Stimulated activated CD8-positive, alpha-beta memory T cell treated with anti-CD3 and anti-CD28 coated beads, Interleukin-2, amount 100 ng/mL, for 48 hours (primary cell): ENCODE results near the gene FAM120B.
A peak's percentile ranks its signal among the peaks of the same experiment; 100 is the strongest.
"Not testable (repeated sequence)": the region's sequence is repeated elsewhere in the genome, so short reads cannot be mapped to it uniquely, and the experiment has no call there.

Experiments used
- DNase-seq, 2 donors: peaks; one replicate each; pipeline ENCODE4 v3.0.0-alpha.2; 2020; ENCODE audit warnings: low read depth in 2 of 2

The FAM120B gene

DNA sequence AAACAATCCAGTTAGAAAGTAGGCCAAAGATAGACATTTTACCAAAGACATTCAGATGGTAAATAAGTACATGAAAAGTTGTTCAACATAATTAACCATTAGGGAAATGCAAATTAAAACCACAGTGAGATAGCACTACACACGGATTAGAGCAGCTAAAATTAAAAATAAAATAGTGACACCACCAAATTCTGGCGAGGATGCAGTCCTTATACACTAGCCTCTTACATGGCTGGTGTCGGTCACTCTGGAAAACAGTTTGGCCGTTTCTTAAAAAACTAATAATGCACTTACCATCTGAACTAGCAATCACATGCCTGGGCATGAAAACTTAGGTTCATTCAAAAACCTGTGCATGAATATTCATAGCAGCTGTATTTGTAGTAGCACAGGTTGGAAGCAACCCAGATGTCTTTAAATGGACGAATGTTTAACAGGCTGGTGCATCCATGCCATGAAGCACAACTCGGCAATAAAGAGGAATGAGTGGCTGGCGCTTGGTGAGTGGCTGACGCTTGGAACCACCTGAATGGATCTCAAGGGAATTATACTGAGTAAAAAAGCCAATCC lies 77.0 kb downstream of the FAM120B start:
- DNase-seq = no peak

DNA sequence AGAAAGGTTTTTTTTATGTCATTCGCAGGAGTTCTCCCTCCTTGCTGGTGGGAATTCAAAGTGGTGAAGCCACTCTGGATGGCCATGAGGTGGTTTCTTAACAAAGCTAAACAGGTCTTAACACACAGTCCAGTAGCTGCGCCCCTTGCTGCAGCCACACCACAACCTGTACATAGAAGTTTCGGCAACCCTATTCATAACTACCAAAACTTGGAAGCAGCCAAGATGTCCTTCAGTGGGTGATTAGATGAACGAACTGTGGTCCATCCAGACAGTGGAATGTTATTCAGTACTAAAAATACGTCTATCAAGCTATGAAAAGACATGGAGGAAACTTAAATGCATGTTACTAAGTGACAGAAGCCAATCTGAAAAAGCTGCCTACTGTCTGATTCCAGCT lies 78.9 kb downstream of the FAM120B start:
- DNase-seq = no peak

DNA sequence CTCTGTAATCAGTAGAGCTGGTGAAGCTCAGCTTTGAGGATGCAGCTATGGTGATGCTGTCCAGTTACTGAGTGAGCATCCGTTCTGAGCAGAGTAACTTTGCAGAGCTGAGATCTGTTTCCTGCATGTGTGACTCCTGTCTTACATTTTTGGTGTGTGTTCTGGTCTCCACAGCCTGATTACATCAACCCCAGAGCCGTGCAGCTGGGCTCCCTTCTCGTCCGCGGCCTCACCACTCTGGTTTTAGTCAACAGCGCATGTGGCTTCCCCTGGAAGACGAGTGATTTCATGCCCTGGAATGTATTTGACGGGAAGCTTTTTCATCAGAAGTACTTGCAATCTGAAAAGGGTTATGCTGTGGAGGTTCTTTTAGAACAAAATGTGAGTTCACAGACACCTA lies 81.6 kb downstream of the FAM120B start:
- no peak for DNase-seq

DNA sequence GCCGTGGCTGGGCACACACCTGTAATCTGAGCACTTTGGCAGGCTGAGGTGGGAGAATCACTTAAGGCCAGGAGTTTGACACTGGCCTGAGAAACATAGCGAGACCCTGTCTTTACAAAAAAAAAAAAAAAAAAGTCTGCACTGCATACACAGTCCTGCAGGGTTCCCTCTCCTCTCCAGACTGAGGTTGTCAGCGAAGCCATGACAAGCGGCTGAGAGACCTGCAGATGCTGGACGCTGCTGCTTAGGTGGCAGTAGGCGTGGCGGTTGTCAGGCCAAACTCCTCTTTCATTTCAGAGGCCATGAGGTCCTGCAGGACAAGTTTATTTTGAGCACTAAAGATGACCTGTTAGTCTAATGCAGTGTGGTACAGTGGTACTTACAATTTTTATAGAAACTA lies 86.5 kb downstream of the FAM120B start:
- no peak for DNase-seq

DNA sequence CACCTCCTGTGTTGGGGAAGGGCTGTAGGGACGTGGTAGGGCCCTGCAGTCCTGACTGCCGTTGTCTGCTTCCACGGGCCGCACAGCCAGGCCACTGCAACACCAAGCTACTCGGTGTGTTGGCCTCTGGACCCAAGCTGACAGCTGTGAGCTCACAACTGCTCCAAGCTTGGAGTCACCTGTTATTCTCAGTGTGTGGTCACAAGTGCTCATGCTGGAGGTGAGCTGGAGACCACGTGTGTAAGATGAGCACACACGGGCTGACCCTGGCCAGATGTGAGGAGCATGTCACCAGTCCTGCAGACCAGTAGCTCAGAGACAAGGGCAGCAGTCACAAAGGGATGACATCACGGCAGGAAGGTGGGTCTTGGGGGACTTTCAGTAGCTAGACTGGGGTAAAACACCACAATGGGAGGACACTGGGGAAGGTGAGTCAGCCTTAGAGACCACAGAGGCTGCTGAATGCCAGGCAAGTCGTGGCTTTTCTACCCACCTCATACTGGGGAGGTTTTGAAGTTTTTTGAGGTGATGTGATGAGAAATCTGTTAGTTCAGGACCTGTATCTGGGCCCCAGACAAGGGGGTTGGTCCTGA lies 87.3 kb downstream of the FAM120B start:
- peak in 1 of 2 donors; percentile 48 for DNase-seq

DNA sequence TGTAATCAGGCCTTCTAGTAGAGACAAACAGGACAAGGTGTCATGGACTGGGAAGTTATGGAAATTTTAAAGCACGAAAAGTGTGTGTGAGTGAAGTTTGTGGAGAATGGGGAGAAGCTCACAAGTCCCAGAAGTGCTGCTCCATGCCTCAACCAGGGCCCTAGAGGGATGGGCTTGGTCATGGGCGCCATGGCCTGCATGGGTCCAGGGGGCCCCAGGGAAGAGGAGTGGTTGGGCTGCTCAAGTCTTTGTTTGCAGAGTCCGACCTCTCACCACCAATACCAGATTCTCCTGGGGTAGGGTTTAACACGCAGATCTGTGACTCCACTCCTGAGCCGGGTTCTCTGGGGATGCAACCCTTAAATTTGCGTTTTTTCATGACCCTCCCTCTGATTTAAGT lies 88.4 kb downstream of the FAM120B start:
- no peak for DNase-seq

DNA sequence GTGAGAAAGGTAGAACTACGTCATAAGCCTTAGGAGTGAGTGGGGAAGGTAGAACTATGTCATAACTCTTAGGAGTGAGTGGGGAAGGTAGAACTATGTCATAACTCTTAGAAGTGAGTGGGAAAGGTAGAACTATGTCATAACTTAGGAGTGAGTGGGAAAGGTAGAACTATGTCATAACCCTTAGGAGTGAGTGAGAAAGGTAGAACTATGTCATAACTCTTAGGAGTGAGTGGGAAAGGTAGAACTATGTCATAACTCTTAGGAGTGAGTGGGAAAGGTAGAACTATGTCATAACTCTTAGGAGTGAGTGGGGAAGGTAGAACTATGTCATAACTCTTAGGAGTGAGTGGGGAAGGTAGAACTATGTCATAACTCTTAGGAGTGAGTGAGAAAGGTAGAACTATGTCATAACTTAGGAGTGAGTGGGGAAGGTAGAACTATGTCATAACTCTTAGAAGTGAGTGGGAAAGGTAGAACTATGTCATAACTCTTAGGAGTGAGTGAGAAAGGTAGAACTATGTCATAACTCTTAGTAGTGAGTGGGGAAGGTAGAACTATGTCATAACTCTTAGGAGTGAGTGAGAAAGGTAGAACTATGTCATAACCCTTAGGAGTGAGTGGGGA lies 92.3 kb downstream of the FAM120B start:
- DNase-seq = not testable (repeated sequence)

DNA sequence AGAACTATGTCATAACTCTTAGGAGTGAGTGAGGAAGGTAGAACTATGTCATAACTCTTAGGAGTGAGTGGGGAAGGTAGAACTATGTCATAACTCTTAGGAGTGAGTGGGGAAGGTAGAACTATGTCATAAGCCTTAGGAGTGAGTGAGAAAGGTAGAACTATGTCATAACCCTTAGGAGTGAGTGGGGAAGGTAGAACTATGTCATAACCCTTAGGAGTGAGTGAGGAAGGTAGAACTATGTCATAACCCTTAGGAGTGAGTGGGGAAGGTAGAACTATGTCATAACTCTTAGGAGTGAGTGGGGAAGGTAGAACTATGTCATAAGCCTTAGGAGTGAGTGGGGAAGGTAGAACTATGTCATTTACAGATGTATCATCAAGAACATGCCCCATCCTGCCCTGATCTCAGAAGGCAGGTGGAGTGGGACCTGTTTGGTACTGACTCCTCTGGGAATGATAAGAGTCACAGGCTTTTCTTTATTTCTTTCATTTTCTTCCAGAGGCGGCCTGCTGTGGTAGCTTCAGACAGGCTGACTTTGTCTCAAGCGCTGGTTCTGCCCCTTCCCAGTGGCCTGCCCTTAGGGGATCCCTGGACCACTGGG lies 93.5 kb downstream of the FAM120B start:
- DNase-seq = not testable (repeated sequence)

DNA sequence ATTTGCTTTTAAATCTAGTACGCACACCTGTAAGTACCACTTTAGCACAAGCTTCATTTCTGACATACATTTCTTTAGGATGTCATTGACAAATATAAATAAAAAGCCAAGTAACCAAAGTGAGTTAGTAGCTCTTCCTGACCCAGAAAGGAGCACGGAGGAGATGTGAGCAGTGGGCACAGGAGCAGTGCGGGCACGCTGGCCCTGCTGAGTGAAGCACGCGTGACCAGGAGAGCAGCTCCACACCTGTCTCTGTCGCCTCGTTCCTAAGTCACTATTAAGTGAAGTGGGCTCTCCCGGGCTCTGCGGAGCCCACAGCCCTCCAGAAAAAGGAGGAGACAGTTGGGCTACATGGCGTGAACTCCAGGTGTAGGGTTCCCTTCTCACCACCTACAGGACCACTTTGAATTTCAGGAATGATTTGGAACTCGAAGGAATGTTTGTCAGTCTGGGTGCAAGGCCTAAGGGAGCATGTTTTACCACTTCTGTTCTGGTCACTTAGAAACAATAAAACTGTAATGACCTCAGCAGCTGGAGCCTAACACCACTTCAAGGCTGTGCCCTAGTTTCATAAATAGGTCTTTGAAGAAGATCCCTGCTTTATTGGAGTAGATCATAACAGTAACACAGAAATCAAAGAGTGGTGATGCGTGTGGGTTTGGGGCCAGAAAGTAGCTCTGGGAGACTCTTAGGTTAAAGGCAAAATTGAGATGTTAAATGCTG lies 95.9 kb downstream of the FAM120B start:
- no peak for DNase-seq

DNA sequence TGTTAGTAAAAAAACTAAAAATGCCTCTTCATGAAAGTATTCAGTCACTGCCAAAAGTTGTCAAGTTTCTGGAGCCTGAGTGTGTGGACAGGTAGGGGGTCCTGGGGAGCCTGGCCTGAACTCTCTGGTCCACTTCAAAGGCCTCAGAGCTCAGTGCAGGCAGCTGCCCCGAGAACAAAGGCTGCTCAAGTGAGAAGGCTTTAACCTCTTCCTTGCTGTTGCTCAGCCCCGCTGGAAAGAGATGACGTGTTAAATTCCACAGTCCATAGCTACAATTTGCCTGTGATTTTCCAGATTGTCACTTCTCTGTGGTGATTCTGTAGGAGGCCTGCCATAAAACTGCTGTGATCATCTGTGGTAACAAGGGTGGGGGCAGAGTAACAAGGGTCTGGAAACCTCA lies 96.9 kb downstream of the FAM120B start:
- no peak for DNase-seq

DNA sequence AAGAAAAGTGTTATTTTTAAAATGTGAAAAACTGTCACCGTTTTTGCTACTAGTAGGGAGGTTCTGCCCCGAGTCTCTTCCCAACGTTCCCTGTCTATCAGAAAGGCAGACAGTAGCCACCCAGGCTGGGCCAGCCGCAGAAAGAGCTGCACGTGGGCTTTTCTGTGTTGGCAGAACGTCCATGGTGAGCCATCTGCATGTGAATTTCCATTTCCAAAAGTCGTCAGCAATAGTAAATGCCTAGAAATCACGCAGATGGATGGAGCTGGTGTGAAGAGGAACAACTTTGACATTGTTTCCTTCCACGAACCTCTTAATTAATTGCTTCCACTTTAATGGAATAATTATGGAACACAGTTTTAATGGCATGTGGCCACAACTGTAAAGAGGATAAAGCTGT lies 97.5 kb downstream of the FAM120B start:
- DNase-seq = no peak

DNA sequence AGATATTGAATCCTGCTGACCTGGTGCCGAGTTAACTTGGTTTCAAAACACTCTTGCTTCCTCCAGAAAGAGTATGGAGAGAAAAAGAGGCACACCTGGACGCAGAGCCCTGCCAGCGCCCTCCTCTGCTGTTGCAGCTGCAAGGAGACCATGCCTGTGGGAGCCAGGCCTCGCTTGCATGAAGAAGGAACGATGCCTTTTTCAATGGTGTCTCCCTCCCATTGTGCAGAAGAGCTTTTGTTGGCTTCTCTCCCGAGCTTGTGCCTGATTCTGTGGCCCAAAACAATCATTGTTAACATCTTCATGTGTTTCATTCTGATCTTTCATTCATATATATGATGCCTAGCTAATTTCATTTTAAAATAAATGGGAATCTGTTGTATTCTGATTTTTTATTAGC lies 98.1 kb downstream of the FAM120B start:
- DNase-seq = no peak

DNA sequence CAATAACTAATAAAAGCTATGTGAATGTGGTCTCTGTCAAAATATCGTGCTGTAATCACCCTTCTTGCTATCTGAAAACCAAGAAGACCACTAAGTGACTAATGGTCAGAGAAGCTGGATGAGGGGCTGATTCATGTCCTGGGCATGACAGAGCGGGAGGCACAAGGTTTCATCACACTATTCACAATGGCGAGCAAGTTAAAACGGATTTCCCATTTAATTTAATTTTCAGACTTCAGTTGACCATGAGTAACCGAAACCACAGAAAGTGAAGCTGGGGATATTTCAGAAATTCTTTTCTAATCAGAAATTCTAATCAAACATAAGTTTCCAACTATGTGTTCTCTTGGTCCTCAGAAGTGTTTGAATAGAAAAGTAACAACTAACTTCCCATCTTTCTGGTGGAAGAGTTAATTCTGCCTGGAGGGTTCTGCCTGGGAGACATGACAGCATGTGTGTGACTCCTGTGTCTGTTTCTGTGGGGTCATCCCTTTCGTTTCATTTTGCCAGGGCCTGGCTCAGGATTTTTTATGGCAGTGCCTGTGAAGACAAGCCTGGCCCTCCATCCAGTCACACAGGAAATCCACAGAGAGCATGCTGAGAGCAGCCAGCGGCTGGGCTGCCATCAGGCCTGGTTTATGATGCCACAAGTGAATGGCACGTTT lies 98.9 kb downstream of the FAM120B start:
- DNase-seq = no peak

DNA sequence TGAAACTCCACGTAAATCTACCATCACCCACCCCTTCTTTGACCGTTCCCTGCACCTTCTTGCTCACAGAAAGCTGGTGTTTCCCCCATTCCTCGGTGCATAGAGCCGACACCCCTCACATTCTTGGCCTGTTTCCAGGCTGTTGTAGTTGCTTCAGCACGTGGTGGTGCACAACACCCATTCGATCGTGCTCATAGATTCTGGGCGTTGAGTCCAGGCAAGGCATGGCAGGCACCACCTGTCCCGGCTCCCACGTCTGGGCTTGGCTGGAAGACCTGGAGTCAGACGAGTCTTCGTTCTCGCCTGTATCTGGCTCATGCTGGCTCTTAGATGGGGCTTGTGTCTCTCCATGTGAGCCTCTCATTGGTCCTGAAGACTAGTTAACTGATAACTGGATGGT lies 100.6 kb downstream of the FAM120B start:
- DNase-seq = no peak

DNA sequence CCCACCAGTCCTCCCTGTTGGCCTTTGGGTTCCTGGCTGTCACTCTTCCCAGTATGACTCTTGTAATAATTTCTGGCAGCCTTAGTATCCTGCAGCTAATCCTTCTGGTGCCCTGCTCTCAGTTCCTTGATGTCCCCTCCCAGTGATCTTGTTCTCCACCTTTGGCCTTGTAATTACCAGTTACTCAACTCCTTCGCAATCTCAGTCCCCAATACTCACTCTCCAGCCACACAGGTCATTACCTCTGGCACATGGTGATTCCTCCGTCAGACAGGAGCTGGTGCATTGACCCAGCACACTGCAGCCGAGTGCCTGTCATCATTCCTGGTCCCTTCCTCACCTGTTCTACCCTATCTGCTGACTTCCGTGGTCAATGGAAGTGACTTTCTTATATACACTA lies 101.4 kb downstream of the FAM120B start:
- DNase-seq = no peak

DNA sequence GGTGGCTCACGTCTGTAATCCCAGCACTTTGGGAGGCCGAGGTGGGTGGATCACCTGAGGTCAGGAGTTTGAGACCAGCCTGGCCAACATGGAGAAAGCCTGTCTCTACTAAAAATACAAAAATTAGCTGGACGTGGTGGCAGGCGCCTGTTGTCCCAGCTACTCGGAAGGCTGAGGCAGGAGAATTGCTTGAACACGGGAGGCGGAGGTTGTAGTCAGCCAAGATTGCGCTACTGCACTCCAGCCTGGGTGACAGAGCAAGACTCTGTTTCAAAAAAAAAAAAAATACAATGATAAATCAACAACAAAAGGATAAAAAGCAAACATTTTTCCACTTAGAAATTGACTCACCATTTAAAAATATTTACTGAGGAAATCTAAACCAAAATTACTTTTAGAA lies 103.2 kb downstream of the FAM120B start:
- not testable (repeated sequence) for DNase-seq

DNA sequence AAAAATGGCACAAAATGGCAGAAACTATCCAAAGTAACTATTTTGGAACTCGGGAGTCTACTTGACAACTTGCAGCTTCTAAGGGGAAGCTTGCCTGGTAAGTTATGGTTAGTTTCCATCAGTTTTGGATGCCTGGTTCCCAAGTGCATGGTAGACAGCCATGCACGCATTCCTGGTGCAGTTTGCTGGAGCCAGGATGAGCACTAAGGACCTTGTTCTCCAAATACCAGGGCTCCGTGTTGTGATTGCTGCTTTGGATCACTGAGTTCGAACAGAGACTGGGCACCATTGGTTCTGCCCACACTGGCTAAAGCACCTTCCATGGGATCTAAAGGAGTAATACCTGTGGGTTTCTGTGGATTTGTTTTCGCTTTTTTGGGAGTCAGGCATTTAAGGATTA lies 103.7 kb downstream of the FAM120B start:
- no peak for DNase-seq

DNA sequence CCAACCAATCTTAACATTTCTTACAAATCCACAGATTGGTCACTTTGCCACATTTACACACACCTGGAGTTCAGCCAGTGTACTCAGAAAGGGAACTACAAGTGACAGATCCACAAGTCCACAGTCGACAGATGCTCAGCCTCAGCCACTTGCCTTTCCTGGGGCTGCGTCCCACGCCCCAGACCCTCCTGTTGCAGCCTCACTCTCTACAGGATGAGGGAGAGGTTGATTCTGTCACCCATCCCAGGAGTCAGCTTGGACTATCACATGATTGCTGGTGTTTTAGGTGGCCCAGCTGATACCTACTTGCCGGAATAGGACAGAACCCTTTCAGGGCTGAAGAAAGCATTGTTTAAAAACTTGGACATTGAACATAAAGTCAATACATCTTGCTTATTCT lies 108.8 kb downstream of the FAM120B start:
- no peak for DNase-seq

DNA sequence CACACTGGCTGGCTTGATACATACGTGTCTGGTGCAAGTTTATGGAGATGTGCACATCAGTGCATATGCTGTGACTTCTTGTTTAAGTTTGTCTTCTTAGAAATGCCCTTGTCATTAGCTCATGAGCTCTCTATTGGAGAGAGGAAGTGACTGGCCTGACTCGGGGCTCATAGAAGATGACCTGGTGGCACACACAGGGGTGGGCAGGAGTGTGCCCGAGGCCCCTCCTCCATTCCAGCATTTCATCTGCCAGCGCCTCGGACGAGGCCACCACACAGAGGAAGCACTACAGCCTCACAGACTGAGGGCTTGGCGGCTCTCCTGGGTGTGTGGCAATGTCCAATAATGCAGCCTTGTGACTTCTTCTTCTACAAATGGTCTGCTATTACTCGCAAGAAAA lies 109.7 kb downstream of the FAM120B start:
- DNase-seq = no peak

DNA sequence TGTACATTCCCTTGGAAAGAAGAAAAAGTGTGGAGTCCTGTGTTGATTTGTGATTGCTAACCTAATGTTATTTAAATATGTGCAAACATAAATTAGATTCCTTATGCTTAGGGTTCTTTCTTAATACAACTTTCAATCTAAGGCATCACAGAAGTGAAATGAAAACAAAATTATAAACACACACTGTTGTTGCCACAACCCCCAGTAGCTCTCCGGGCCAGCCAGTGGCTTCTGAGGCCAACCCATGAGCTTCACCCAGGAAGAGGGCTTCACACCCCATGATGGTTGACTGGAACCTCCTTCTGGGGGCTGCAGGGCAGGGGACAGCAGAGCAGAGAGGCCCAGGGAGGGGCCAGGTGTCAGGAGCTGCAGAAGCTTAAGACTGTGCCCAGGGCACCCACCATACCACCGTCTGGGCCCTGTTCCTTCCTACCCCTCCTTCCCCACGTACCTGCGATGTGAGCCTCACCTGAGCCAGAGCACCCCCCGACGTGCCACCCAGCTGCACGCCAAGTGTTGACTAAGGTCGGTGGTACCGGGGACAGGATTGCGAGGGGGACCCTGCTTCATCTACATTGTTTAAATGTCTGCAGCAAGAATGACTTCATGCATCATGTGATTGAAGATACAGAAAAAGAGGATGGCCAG lies 110.5 kb downstream of the FAM120B start:
- no peak for DNase-seq

DNA sequence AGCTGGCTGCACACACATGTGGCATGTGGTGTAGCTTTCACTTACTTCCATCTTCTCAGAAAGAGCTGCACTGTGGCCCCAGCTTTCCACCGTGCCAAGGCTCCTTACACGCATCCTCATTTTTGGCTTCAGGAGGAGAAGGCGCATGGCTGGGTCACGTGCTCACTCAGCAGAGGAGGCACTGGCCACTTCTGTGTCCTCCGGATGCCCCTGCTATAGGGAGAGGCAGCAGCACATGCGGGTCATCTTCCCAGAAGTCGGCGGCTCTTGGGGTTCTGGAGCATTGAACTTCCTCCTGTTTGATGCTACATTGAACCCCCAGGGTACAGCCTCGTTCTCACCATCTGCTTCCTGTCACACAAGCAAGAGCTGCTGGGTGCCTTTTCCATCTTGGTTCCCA lies 111.3 kb downstream of the FAM120B start:
- no peak for DNase-seq

DNA sequence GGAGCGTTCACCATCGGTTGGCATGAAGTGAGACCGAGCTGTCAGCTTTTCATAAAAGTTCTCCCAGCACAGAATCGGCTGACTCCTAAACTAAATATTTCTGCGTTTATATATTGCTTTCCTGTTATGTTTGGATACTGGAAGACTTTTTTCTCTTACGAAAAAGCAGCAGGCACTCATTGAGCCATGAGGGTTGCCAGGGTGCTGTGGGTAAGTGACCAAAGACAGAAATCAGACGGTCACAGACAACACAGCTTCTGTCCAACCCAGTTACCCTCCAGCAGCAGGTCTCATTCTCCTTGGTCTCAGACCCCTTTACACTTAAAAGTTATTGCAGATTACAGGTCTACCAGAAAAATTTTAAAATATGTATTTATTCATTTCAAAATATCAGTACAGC lies 113.7 kb downstream of the FAM120B start:
- no peak for DNase-seq
